Neutrophil (primary cell): ENCODE results near the gene CEBPE.

Source experiments
- H3K27ac ChIP-seq: fragments of 200-600 bp; sonication (generic); 2 replicates; pipeline ENCODE4 v1.5.1; 2016; ENCODE audit warnings: mild to moderate bottlenecking, moderate library complexity
- H3K27me3 ChIP-seq: fragments of 200-600 bp; sonication (generic); 2 replicates; pipeline ENCODE4 v1.6.0; 2016; ENCODE audit warnings: mild to moderate bottlenecking
- H3K36me3 ChIP-seq: fragments of 200-600 bp; sonication (generic); 2 replicates; pipeline ENCODE4 v1.5.1; 2017
- H3K4me1 ChIP-seq, 2 experiments: fragments of 200-600 bp in 1 of 2; sonication (generic) in 1 of 2; 1 replicate in 1 of 2; 2 replicates in 1 of 2; pipeline versions ENCODE4 v1.5.1 to v1.6.1; 2013 to 2016; ENCODE audit warnings: low read depth in 1 of 2, low read length in 1 of 2, mild to moderate bottlenecking in 1 of 2, moderate library complexity in 1 of 2; ENCODE audit not compliant: control insufficient read depth in 1 of 2, insufficient read depth in 1 of 2
- H3K4me3 ChIP-seq, 2 experiments: fragments of 200-600 bp in 1 of 2; sonication (generic) in 1 of 2; 1 replicate in 1 of 2; 2 replicates in 1 of 2; pipeline ENCODE4 v1.5.1; 2013 to 2016; ENCODE audit warnings: low read depth in 1 of 2, low read length in 1 of 2, mild to moderate bottlenecking in 1 of 2, moderate library complexity in 1 of 2
- H3K9me3 ChIP-seq: fragments of 200-600 bp; sonication (generic); 2 replicates; pipeline ENCODE4 v1.5.1; 2016
- CTCF ChIP-seq: fragments of 200-600 bp; sonication (generic); IDR thresholded peaks from 2 replicates; pipeline ENCODE4 v1.5.1; 2016; ENCODE audit warnings: antibody characterized with exemption

The CEBPE gene

DNA sequence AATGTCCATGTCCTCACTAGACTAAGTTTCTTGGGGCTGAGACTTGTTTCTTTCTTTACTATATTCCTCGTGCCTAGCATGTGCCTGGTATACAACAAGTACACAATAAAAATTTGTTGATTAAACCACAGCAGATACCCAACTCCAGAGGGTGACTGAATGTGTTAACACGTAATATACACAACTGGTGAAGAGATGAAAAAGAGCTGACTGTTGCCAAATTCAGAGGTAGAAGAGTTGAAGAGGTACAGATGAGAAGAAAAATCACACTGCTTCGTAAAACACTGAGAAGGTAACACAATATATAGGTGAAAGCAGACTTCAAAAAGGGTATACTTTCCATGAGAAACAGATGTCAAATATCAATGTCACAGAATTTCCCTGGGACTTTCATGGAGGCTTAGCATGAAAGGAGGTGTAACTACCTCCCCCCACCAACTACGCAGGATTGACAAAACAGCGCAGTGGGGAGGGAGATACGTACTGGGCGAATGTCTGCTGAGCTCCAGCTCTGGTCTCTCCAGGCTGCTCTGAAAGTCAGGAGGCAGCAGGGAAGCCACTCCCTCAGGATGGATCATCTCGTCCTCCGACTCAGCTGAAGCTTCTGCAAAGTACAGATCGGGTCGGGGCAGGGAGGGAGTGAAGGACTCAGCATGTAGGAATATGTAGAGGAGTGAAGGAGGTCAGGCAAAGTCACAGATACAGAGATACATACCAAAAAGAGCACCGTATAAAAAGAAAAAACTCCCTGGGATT lies 29.4 kb downstream of the CEBPE start:
- H3K4me1 ChIP-seq, result peaks cover 16 to 17% of the 10 kb centered on the region in 2 experiments
- no peaks in the 10 kb centered on the region for H3K27me3 ChIP-seq
- no peak overlapping the region for H3K4me3 ChIP-seq
- TF ChIP-seq CTCF, result no peak
- H3K36me3 ChIP-seq, result peaks cover 84% of the 10 kb centered on the region
- H3K9me3 ChIP-seq, result no peaks in the 10 kb centered on the region
- no peak overlapping the region for H3K27ac ChIP-seq

- H3K27ac ChIP-seq, result no peak overlapping the region
- H3K9me3 ChIP-seq, result no peaks in the 10 kb centered on the region
Measured at GRCh38 chr14:23086565-23086964, 32.5 kb downstream of the CEBPE start.

DNA sequence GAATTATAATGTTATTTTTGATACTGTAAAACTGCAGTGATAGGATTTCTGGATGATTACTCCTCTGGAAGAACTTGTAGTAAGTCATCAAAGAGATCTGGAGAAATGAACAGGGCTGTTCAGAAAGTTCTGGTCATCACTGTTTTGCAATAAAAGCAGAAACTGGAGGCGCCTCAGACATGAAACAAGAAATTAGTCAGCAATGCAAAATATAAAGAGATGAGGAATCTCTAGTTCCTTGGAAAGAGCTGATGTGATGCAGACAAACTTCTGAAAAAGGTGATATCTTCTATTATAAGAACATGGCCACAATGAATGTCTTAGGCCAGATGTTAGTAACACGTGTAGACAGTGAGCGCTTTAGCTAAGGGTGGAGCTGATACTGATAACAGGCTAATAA lies 33.6 kb downstream of the CEBPE start:
- Histone ChIP-seq H3K27ac (no peak overlapping the region), H3K4me3 (no peak overlapping the region), H3K36me3 (peaks cover 96% of the 10 kb centered on the region), H3K27me3 (no peaks in the 10 kb centered on the region), H3K4me1 (no peaks in the 10 kb centered on the region), H3K9me3 (no peaks in the 10 kb centered on the region)
- TF ChIP-seq CTCF, result no peak

More at GRCh38 chr14:23086565-23086964, 32.5 kb downstream of the CEBPE start:
- no peak overlapping the region for H3K4me3 ChIP-seq
- H3K4me1 ChIP-seq, result no peaks in the 10 kb centered on the region
- no peaks in the 10 kb centered on the region for H3K27me3 ChIP-seq
- no peak for TF ChIP-seq CTCF
- H3K36me3 ChIP-seq, result peaks cover 96% of the 10 kb centered on the region

DNA sequence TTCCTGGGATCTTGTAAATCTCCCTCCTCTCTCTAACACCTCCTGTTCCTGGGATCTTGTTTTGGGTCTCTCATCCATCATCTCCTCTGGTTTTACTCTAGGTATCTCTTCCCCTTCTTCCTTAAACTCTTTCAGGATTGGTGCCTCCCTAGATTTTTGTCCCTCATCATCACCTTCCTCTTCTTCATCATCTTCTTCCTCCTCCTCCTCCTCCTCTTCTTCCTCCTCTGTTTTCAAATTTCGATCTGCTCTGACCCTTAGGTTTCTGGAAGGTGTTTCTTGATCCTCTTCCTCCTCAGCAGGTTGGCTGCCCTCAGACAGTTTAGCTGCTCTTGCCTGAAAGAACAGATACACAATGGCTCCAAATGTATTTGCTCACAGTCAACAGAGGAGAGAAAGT lies 38.6 kb downstream of the CEBPE start:
- no peak for TF ChIP-seq CTCF
- H3K36me3 ChIP-seq, result peaks cover 99% of the 10 kb centered on the region
- no peak overlapping the region for H3K4me3 ChIP-seq
- no peaks in the 10 kb centered on the region for H3K27me3 ChIP-seq
- H3K4me1 ChIP-seq, result no peaks in the 10 kb centered on the region
- H3K27ac ChIP-seq, result no peak overlapping the region
- no peaks in the 10 kb centered on the region for H3K9me3 ChIP-seq

GRCh38 chr14:23079716-23080115 lies 39.3 kb downstream of the CEBPE start:
- Histone ChIP-seq H3K9me3 (no peaks in the 10 kb centered on the region), H3K4me3 (no peak overlapping the region), H3K4me1 (no peaks in the 10 kb centered on the region), H3K36me3 (peaks cover 99% of the 10 kb centered on the region), H3K27me3 (no peaks in the 10 kb centered on the region), H3K27ac (no peak overlapping the region)
- TF ChIP-seq CTCF, result no peak
